HL-60/S4 treated with retinoic acid at 250 ng/mL for 4 days and 3 days (cell line): ENCODE results near the gene TEX47.

Experiments
- in situ Hi-C: fragments of 300-500 bp; cut with MboI; formaldehyde crosslinking; loops from 2 replicates; pipeline ENCODE4 v1.7.0; 2022; ENCODE audit warnings: low sequenced_read_pairs

The TEX47 gene

GRCh38 chr7:88795553-88795952 lies at the start of gene TEX47:
TSS of gene TEX47 (minus strand) at chr7:88795737. CDS start at chr7:88794942, 795 bp downstream.
- in situ Hi-C loops = no loop called here

- in situ Hi-C loops = no loop called here
Observed at GRCh38 chr7:88845091-88845490, 49.6 kb upstream of the TEX47 start.

DNA sequence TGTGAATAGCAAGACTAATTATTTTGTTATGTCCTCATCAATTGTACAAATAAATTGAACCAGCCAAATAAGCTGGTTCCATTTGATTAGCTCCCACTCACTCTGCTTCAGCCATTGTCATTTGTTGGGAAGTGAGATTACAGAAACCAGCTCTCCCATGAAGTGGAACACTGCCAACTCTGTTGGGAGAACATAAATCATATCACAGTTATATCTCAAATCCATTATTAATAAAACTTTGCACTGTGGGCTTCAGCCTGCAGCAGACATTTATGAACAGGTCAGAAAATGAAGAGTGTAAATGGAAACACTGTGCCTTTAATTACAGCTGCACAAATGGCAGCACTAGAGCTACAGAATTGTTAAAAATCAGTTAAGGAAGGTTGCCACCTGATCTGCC lies 46.7 kb upstream of the TEX47 start:
- in situ Hi-C loops = no loop called here

GRCh38 chr7:88835147-88835728 lies 39.7 kb upstream of the TEX47 start:
- in situ Hi-C loops = no loop called here

DNA sequence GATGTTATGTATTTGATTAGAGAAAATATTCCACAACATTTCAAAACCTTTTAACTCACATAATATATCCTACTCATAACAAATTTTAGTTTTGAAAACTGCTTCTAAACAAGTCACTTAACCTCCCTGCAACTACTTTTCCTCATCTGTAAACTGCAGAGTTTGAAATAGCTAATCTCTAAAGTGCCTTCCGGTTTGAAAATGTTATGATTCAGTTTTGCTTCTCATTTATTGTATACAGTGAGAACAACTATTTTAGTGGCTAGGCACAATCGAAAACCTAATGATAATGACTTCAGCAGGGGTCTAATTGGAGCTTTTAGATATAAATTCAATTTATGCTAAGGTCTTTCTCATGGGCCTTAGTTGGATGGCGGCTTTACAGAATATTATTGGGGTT lies 30.7 kb upstream of the TEX47 start:
- in situ Hi-C loops = no loop called here

- in situ Hi-C loops = no loop called here
Observed at GRCh38 chr7:88818552-88818951, 23.0 kb upstream of the TEX47 start.

DNA sequence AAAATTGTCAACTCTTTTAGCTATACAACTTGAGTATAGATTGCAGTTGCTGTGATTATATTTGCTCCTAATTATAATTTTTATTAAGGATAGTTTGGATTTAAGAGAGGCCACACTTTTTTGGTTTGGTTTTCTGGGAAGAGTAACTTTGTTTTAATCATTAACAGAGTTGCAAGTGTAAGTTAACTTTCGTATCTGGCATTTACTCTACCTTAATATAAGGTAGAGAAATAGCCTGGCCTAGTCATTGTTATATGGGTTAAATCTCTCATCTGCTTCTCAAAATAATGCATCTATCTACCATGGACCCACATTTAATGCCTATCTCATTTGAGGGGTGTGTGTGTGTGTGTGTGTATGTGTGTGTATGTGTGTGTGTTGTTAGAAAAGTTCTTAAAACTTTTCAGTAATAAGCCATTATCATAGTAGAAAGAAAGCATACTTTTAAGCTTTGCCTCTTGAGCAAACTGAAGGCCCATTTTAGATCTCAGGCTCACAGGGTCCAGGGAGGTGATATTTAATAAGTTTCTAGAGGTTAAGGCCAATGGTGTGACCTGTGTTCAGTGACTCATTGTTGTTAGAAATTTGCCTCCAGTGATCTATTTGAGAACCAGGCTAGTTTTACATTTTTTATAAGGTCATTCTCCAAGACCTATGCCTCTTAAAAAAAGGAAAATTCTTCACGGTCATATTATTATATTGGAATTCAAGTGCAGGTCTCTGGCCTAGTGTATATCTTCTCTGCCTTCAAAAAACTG lies 10.9 kb upstream of the TEX47 start:
- in situ Hi-C loops = no loop called here

DNA sequence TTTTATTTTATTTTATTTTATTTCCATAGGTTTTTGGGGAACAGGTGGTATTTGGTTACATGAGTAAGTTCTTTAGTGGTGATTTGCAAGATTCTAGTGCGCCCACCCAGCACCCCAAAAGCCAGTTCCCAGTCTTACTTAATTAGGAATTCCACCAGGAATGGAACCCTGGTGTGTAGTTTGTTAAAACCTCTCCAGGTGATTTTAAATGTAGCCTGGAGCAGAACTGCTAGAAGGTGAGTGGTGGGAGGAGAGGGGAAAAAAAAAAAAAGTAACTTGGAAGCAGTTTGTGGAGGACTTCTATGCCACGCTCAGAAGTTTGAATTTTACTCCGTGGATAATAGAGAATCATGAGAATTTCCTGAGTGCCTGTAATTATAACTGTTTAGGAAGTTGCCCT lies 5.5 kb upstream of the TEX47 start:
- in situ Hi-C loops = no loop called here

- in situ Hi-C loops = no loop called here
Observed at GRCh38 chr7:88792361-88792760, 3.2 kb downstream of the TEX47 start.

DNA sequence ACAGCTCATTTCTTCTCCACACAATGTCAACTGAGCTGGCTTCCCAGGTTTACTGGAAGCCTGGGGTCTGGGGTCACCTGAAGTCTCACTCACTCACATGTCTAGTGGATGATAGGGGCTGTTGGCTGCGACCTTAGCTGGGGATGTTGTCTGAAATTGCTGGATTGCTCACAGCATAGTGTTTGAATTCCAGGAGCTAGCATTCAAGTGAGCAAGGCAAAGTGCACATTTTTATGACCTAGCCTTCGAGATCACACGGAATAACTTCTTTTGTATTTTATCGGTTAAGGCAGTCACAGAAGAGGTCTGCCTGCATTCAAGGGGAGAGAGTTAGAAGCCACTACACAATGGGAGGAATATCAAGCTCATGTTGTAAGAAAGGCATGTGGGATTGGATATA lies 3.6 kb downstream of the TEX47 start:
- in situ Hi-C loops = no loop called here

- in situ Hi-C loops = no loop called here
Observed at GRCh38 chr7:88789480-88790064, 6.0 kb downstream of the TEX47 start.

DNA sequence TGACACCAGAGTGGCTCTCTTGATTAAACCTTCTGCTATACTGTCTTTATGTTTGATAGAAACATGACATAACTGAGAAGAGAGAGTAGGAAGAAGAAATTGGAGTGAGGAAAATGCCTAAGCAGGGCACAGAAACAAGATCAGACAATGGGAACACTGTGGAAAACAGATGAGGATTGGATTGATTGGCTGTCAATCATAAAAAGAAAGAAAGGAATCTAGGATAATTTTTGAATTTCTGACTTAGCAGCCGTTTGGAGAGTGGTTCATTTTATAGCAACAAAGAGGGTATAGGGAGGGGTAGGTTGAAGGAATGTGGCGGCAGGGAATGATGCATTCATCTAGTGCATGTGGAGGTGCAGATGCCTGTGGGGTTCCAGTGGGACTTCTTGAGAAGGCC lies 7.8 kb downstream of the TEX47 start:
- in situ Hi-C loops = no loop called here

DNA sequence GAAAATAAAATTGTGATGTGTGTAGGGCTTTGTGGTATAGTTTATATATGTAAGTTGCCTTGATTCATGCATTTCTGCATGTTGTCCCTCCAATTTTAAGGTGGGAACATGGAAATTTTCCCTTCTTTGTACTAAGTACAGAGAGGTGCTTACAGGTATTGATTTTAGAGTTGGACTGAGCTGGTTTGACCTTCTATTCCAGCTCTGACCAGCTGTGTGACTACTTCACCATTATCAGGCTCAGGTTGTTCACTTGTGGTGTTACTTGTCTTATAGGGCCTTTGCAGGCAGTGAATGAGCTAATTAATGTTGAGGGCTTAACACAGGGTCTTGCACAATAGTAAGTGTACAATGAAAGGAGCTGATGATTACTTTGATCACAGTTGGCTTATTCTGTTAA lies 19.7 kb downstream of the TEX47 start:
- in situ Hi-C loops = no loop called here

DNA sequence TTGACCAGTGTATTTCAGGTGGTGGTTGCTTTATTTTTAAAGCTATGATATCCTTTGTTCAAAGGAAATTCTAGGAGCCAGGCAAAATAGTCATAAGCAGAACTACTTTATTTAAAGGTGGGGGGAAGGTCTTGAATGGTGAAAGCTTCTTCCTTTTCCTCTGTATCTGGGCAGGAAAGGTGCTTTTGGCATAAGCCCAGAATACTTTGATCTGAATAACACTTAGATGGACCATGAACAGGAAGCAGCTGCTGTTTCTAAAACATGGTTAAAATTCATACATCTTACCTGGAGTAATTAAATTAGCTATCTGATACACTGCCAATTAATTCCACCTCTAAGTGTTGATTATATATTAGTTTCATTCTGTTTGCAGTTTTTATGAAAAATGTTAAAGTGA lies 22.8 kb downstream of the TEX47 start:
- in situ Hi-C loops = no loop called here

- in situ Hi-C loops = no loop called here
Observed at GRCh38 chr7:88771417-88771816, 24.1 kb downstream of the TEX47 start.

DNA sequence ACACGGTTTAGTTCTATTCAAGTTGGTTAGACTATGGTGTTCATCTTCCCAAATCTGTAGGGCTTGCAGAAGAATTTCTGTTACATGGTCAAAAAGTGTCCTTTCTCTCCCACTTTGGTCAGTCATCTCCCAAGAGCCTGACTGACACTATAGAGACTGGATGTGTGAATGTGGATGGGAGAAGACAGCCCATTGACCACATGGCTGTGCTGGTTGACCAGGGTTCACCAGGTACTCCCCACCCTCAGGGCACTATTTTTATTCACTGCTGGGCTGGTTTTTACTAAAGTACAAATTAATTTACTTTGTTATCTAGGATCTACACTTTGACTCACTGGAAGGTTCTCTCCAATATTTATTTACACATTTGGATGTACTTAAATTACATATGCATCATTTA lies 33.8 kb downstream of the TEX47 start:
- in situ Hi-C loops = no loop called here

DNA sequence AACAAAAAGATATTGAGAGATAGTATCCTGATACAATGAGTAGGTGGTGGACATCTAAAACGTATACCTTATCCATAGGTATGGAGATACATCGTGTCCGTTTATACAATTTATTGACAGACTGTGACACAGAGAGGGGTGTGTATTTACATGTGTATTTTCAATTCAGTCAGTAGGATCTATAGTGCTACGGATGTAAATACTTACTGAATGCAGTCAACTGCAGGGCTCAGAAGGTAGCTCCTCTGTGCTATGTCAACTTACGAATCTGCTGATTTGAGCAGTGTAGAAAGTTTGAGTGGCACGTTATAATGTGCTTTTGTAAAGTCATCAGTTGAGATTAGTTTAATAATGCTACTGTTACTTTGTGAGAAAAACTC lies 35.4 kb downstream of the TEX47 start:
- in situ Hi-C loops = no loop called here

- in situ Hi-C loops = no loop called here
Observed at GRCh38 chr7:88759230-88760135, 36.1 kb downstream of the TEX47 start, which contains the start of gene ZNF804B. TSS of gene ZNF804B (plus strand) at chr7:88759700. CDS start at chr7:88759977, 277 bp downstream.

- in situ Hi-C loops = no loop called here
Observed at GRCh38 chr7:88758381-88759229, 36.9 kb downstream of the TEX47 start.

- in situ Hi-C loops = no loop called here
Observed at GRCh38 chr7:88757371-88757770, 38.2 kb downstream of the TEX47 start.
